ENCODE data around the gene LOXHD1.

LOXHD1 gene

GRCh38 chr18:46632401-46633071 is 24.5 kb downstream of the LOXHD1 start:
- Histone ChIP-seq H3K4me1 (ENCODE audit: insufficient read depth, low read length) (peaks cover 16% of the 10 kb centered on the region), H3K36me3 (ENCODE audit: insufficient read depth, low read length) (no peaks in the 10 kb centered on the region), H3K79me2 (ENCODE audit: insufficient read depth, low read length) (no peaks in the 10 kb centered on the region), H4K20me1 (ENCODE audit: insufficient read depth, low read length) (no peaks in the 10 kb centered on the region), H3K4me2 (ENCODE audit: insufficient read depth, low read length) (no peak overlapping the region), H3K27ac (ENCODE audit: low read length) (no peak overlapping the region), H3K9ac (ENCODE audit: low read depth, low read length) (no peak overlapping the region), H3K4me3 (ENCODE audit: low read depth in 1 of 2, low read length in 2 of 2) (no peak overlapping the region), H2AFZ (ENCODE audit: low read depth, low read length) (no peak overlapping the region), H3K27me3 (ENCODE audit: insufficient read depth, low read length, poor library complexity) (no peaks in the 10 kb centered on the region), H3K9me3 (ENCODE audit: insufficient read depth, low read length, severe bottlenecking) (no peaks in the 10 kb centered on the region)
- ATAC-seq (ENCODE audit: insufficient read depth, low read depth) (no peak), DNase-seq (no peak)
- TF ChIP-seq CTCF (IDR thresholded peaks at IDR 0.05; ENCODE audit: borderline replicate concordance, extremely low read depth, low read length, poor library complexity, severe bottlenecking) (no peak), EZH2 (IDR thresholded peaks at IDR 0.05; ENCODE audit: borderline replicate concordance, low read depth, low read length, severe bottlenecking) (no peak)

DNA sequence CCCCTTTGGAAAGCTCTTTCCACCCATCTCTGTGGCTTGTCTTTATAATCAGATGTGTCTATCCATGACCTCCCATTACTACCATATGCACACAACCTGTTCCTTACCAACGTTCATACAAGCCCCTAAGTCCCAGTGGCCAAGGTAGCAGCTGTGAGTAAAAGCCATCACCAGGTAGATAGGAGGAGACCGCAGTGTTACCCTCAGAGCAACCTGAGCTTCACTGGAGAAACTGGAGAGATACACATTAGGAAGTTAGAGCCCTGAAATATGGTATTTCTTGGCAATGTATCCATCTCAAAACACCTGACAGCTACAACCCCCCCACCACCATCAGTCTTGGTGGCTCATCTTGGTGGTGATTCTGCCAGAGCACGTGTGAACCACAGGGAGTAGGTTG is 26.0 kb downstream of the LOXHD1 start:
- no peak for TF ChIP-seq CTCF (IDR thresholded peaks at IDR 0.05; ENCODE audit: borderline replicate concordance, extremely low read depth, low read length, poor library complexity, severe bottlenecking)
- H4K20me1 ChIP-seq (ENCODE audit: insufficient read depth, low read length): no peaks in the 10 kb centered on the region
- ATAC-seq (ENCODE audit: insufficient read depth, low read depth) (no peak), DNase-seq (no peak)
- no peak overlapping the region for H2AFZ ChIP-seq (ENCODE audit: low read depth, low read length)
- H3K9me3 ChIP-seq (ENCODE audit: insufficient read depth, low read length, severe bottlenecking): no peaks in the 10 kb centered on the region
- H3K4me2 ChIP-seq (ENCODE audit: insufficient read depth, low read length): no peak overlapping the region
- H3K79me2 ChIP-seq (ENCODE audit: insufficient read depth, low read length): no peaks in the 10 kb centered on the region
- H3K27ac ChIP-seq (ENCODE audit: low read length): no peak overlapping the region
- no peaks in the 10 kb centered on the region for H3K36me3 ChIP-seq (ENCODE audit: insufficient read depth, low read length)
- no peaks in the 10 kb centered on the region for H3K27me3 ChIP-seq (ENCODE audit: insufficient read depth, low read length, poor library complexity)
- H3K9ac ChIP-seq (ENCODE audit: low read depth, low read length): no peak overlapping the region
- H3K4me3 ChIP-seq (ENCODE audit: low read depth in 1 of 2, low read length in 2 of 2): no peak overlapping the region
- H3K4me1 ChIP-seq (ENCODE audit: insufficient read depth, low read length): peaks cover 16% of the 10 kb centered on the region

- Histone ChIP-seq H3K9me3 (ENCODE audit: insufficient read depth, low read length, severe bottlenecking) (no peaks in the 10 kb centered on the region), H3K4me1 (ENCODE audit: insufficient read depth, low read length) (peaks cover 16% of the 10 kb centered on the region), H3K36me3 (ENCODE audit: insufficient read depth, low read length) (no peaks in the 10 kb centered on the region), H3K4me2 (ENCODE audit: insufficient read depth, low read length) (no peak overlapping the region), H3K9ac (ENCODE audit: low read depth, low read length) (no peak overlapping the region), H3K27ac (ENCODE audit: low read length) (peak overlapping the region; percentile 47), H3K27me3 (ENCODE audit: insufficient read depth, low read length, poor library complexity) (no peaks in the 10 kb centered on the region), H3K4me3 (ENCODE audit: low read depth in 1 of 2, low read length in 2 of 2) (no peak overlapping the region), H2AFZ (ENCODE audit: low read depth, low read length) (peak overlapping the region; percentile 13; the same call in 1 of the 2 replicates), H4K20me1 (ENCODE audit: insufficient read depth, low read length) (no peaks in the 10 kb centered on the region), H3K79me2 (ENCODE audit: insufficient read depth, low read length) (no peaks in the 10 kb centered on the region)
- TF ChIP-seq EZH2 (IDR thresholded peaks at IDR 0.05; ENCODE audit: borderline replicate concordance, low read depth, low read length, severe bottlenecking) (no peak), CTCF (IDR thresholded peaks at IDR 0.05; ENCODE audit: borderline replicate concordance, extremely low read depth, low read length, poor library complexity, severe bottlenecking) (no peak)
- ATAC-seq (ENCODE audit: insufficient read depth, low read depth): peak; percentile 39; the same call in 1 of the 3 replicates
- no peak for DNase-seq
Measured at GRCh38 chr18:46630160-46630559, 26.9 kb downstream of the LOXHD1 start.
